PC-3 (cell line): Measurements from ENCODE around the gene EPHA3. TPM values are rescaled to one million over a fixed set of nuclear protein-coding genes. Genes with fewer than 3 reads are reported as not detected.
A peak's percentile ranks its signal among the peaks of the same experiment; 100 is the strongest.
"Not testable (repeated sequence)": the region's sequence is repeated elsewhere in the genome, so short reads cannot be mapped to it uniquely, and the experiment has no call there.

ENCODE experiments used
- ATAC-seq: fragments of 200-7000 bp; cut with Tn5 transposase; 2 replicates; pipeline ENCODE4 v1.9.1; 2020; ENCODE audit warnings: mild to moderate bottlenecking, moderate library complexity
- BruUV-seq: library from RNA; stranded (reverse); fragments of 400-500 nt; replicated peaks from 2 replicates; lab custom pipeline; 2021; lab: Mats Ljungman, UMichigan
- CTCF ChIA-PET: fragments of 300-600 bp; sonication (Branson Sonifier 250); formaldehyde crosslinking; loops from one replicate; lab custom pipeline; 2022; ENCODE audit warnings: antibody characterized with exemption; lab: Charles Lee
- POLR2A ChIA-PET: fragments of 300-600 bp; sonication (Branson Sonifier 250); formaldehyde crosslinking; loops from one replicate; lab custom pipeline; 2022; ENCODE audit warnings: antibody characterized with exemption; ENCODE audit not compliant: unreplicated experiment; lab: Charles Lee
- DNase-seq: peaks from one replicate; pipeline ENCODE4 v3.0.0-alpha.2; 2015
- H2AFZ ChIP-seq: fragments of 300-600 bp; sonication (generic); 2 replicates; pipeline ENCODE4 v1.6.0; 2016; ENCODE audit warnings: antibody characterized with exemption, low read length
- H3F3A ChIP-seq: fragments of 300-600 bp; sonication (generic); one replicate; pipeline ENCODE4 v1.6.0; 2017; ENCODE audit warnings: antibody characterized with exemption, low read length, control low read depth, mild to moderate bottlenecking; ENCODE audit not compliant: unreplicated experiment
- H3K27ac ChIP-seq: fragments of 300-600 bp; sonication (generic); 2 replicates; pipeline ENCODE4 v1.5.1; 2016; ENCODE audit warnings: mild to moderate bottlenecking, low read length
- H3K27me3 ChIP-seq: fragments of 300-600 bp; sonication (generic); 2 replicates; pipeline ENCODE4 v1.6.1; 2016; ENCODE audit warnings: low read length, mixed read lengths
- H3K36me3 ChIP-seq: fragments of 300-600 bp; sonication (generic); 2 replicates; pipeline ENCODE4 v1.6.1; 2016; ENCODE audit warnings: low read depth, mixed run types, low read length, mixed read lengths
- H3K4me1 ChIP-seq: fragments of 300-600 bp; sonication (generic); 2 replicates; pipeline ENCODE4 v1.5.1; 2016; ENCODE audit warnings: low read length; ENCODE audit not compliant: insufficient read depth
- H3K4me2 ChIP-seq: fragments of 300-600 bp; sonication (generic); 2 replicates; pipeline ENCODE4 v1.6.0; 2016; ENCODE audit warnings: low read length
- H3K4me3 ChIP-seq: fragments of 300-600 bp; sonication (generic); 2 replicates; pipeline ENCODE4 v1.5.1; 2016; ENCODE audit warnings: mild to moderate bottlenecking, low read length, mixed read lengths
- H3K79me2 ChIP-seq: fragments of 300-600 bp; sonication (generic); 2 replicates; pipeline ENCODE4 v1.6.1; 2017; ENCODE audit warnings: low read length, mixed read lengths
- H3K9ac ChIP-seq: fragments of 300-600 bp; sonication (generic); 2 replicates; pipeline ENCODE4 v1.6.0; 2016; ENCODE audit warnings: mild to moderate bottlenecking, low read length
- H3K9me2 ChIP-seq: fragments of 300-600 bp; sonication (generic); replicated peaks from 2 replicates; pipeline ENCODE4 v1.6.1; 2016; ENCODE audit warnings: mixed run types, low read length, mixed read lengths
- H3K9me3 ChIP-seq: fragments of 300-600 bp; sonication (generic); 2 replicates; pipeline ENCODE4 v1.6.1; 2016; ENCODE audit warnings: low read length, mixed read lengths
- H4K20me1 ChIP-seq: fragments of 300-600 bp; sonication (generic); 2 replicates; pipeline ENCODE4 v1.6.1; 2016; ENCODE audit warnings: low read length, mixed read lengths
- CTCF ChIP-seq: fragments of 300-600 bp; sonication (generic); conservative IDR thresholded peaks from 2 replicates; pipeline ENCODE4 v1.5.1; 2017; ENCODE audit warnings: antibody characterized with exemption, low read depth, mild to moderate bottlenecking, low read length
- EZH2 ChIP-seq: fragments of 300-600 bp; sonication (generic); IDR thresholded peaks from one replicate; pipeline ENCODE4 v1.6.1; 2017; ENCODE audit warnings: antibody characterized with exemption, mild to moderate bottlenecking, low read length; ENCODE audit not compliant: unreplicated experiment
- EZH2phosphoT487 ChIP-seq: fragments of 300-600 bp; sonication (generic); IDR thresholded peaks from 2 replicates; pipeline ENCODE4 v1.6.1; 2018; ENCODE audit warnings: mild to moderate bottlenecking, antibody characterized with exemption, low read length, borderline replicate concordance
- intact Hi-C: fragments of 100-400 bp; cut with micrococcal nuclease; formaldehyde crosslinking; loops from 2 replicates; pipeline ENCODE4 v1.9.0; 2023
- total RNA-seq: library from RNA; depleted of rRNA; stranded (reverse); fragments of >200 nt; gene quantifications from 2 replicates; pipeline ENCODE4 v1.2.3, GENCODE V29; 2014

EPHA3 gene
- total RNA-seq, 1 experiment from 2014 or later = 0.33 TPM

- Histone ChIP-seq H4K20me1 (no peaks in the 10 kb centered on the region), H3K9me3 (no peaks in the 10 kb centered on the region), H2AFZ (no peak overlapping the region), H3K9me2 (no peaks in the 10 kb centered on the region), H3F3A (no peaks in the 10 kb centered on the region), H3K4me1 (no peaks in the 10 kb centered on the region), H3K27me3 (peaks cover 23% of the 10 kb centered on the region; the same call in 1 of the 2 replicates), H3K9ac (no peak overlapping the region), H3K4me3 (no peak overlapping the region), H3K4me2 (no peak overlapping the region), H3K79me2 (no peaks in the 10 kb centered on the region), H3K36me3 (no peaks in the 10 kb centered on the region), H3K27ac (no peak overlapping the region)
- ChIA-PET CTCF (no interaction called here), POLR2A (no interaction called here)
- ATAC-seq (no peak), DNase-seq (no peak)
- intact Hi-C loops = no loop called here
- TF ChIP-seq CTCF (no peak), EZH2phosphoT487 (no peak), EZH2 (no peak)
- BruUV-seq = no TSS peak
Observed at GRCh38 chr3:89340408-89340807, 233.0 kb downstream of the EPHA3 start.

- Histone ChIP-seq H3K9me2 (no peaks in the 10 kb centered on the region), H3K79me2 (no peaks in the 10 kb centered on the region), H3K9me3 (no peaks in the 10 kb centered on the region), H3K9ac (no peak overlapping the region), H3K36me3 (no peaks in the 10 kb centered on the region), H3K27me3 (peaks cover 23% of the 10 kb centered on the region; the same call in 1 of the 2 replicates), H2AFZ (no peak overlapping the region), H3K4me1 (no peaks in the 10 kb centered on the region), H4K20me1 (no peaks in the 10 kb centered on the region), H3K4me3 (no peak overlapping the region), H3F3A (no peaks in the 10 kb centered on the region), H3K4me2 (no peak overlapping the region), H3K27ac (no peak overlapping the region)
- no peak for DNase-seq
- BruUV-seq = no TSS peak
- ChIA-PET POLR2A (no interaction called here), CTCF (no interaction called here)
- intact Hi-C loops = no loop called here
- no peak for TF ChIP-seq EZH2
- no peak for TF ChIP-seq EZH2phosphoT487
- ATAC-seq = no peak
Observed at GRCh38 chr3:89344076-89344475, 236.7 kb downstream of the EPHA3 start.

GRCh38 chr3:89350935-89351334 is 243.5 kb downstream of the EPHA3 start:
- H3K36me3 ChIP-seq, H2AFZ ChIP-seq, BruUV-seq, H3K4me2 ChIP-seq, H3K9ac ChIP-seq, H3K4me3 ChIP-seq, DNase-seq, H3K9me2 ChIP-seq, intact Hi-C loops, POLR2A ChIA-PET, H3K9me3 ChIP-seq, H3K27ac ChIP-seq, ATAC-seq, H3K79me2 ChIP-seq, CTCF ChIA-PET, H3K27me3 ChIP-seq, H3F3A ChIP-seq, H4K20me1 ChIP-seq: not testable (repeated sequence)
- H3K4me1 ChIP-seq = peaks cover 10% of the 10 kb centered on the region

GRCh38 chr3:89353465-89353864 is 246.0 kb downstream of the EPHA3 start:
- Histone ChIP-seq H3K9me2 (no peaks in the 10 kb centered on the region), H3K27me3 (no peaks in the 10 kb centered on the region), H3K4me2 (peak overlapping the region; percentile 28), H3K36me3 (no peaks in the 10 kb centered on the region), H3F3A (no peaks in the 10 kb centered on the region), H4K20me1 (no peaks in the 10 kb centered on the region), H3K9ac (no peak overlapping the region), H3K79me2 (no peaks in the 10 kb centered on the region), H2AFZ (no peak overlapping the region), H3K4me1 (peaks cover 10% of the 10 kb centered on the region), H3K27ac (0 out of 2 replicates have a peak overlapping the region, but pooled peaks have one; percentile 8), H3K4me3 (no peak overlapping the region), H3K9me3 (no peaks in the 10 kb centered on the region)
- DNase-seq (peak; percentile 88), ATAC-seq (peak; percentile 69)
- CTCF ChIA-PET = no interaction called here
- POLR2A ChIA-PET = no interaction called here
- TF ChIP-seq EZH2phosphoT487 (no peak), EZH2 (no peak), CTCF (no peak)
- BruUV-seq = no TSS peak
- intact Hi-C loops = no loop called here
